ENCODE results near the gene UBE3B.

DNA sequence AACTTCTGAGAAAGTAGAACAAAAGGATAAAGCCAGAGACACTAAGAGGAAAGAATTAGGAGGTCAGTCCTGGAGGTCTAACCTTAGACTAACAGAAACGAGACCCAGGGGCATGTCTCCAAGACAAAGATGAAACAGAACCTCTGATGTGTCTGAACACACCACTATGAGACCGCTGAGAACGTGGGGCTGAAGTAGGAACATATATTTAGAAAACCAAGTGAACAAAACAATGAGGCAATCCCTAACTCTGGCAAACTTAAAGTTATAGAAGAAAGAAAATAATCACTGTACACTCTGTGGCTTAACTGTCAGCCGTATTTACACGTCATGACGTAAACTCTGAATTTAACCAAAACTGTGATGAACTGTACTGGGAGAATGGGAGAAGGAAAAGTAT, 18.2 kb upstream of the UBE3B start:
- TF ChIP-seq, protein P1, sequence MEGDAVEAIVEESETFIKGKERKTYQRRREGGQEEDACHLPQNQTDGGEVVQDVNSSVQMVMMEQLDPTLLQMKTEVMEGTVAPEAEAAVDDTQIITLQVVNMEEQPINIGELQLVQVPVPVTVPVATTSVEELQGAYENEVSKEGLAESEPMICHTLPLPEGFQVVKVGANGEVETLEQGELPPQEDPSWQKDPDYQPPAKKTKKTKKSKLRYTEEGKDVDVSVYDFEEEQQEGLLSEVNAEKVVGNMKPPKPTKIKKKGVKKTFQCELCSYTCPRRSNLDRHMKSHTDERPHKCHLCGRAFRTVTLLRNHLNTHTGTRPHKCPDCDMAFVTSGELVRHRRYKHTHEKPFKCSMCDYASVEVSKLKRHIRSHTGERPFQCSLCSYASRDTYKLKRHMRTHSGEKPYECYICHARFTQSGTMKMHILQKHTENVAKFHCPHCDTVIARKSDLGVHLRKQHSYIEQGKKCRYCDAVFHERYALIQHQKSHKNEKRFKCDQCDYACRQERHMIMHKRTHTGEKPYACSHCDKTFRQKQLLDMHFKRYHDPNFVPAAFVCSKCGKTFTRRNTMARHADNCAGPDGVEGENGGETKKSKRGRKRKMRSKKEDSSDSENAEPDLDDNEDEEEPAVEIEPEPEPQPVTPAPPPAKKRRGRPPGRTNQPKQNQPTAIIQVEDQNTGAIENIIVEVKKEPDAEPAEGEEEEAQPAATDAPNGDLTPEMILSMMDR (IDR thresholded peaks at IDR 0.05): no peak
- TF ChIP-seq POLR2A (IDR thresholded peaks at IDR 0.05) (no peak), EP300 (IDR thresholded peaks at IDR 0.05) (no peak)
